HT1080 (cell line): ENCODE results near the gene SUCLG2. TPM values are rescaled to one million over a fixed set of nuclear protein-coding genes. Genes with fewer than 3 reads are reported as not detected.

Experiments used
- DNase-seq: peaks from one replicate; pipeline ENCODE4 v3.0.0-alpha.2; 2015; ENCODE audit warnings: low read depth
- polyA plus RNA-seq, 2 experiments: library from polyadenylated mRNA; depleted of rRNA; stranded (reverse); fragments of >200 nt; gene quantifications; 2 replicates each; pipeline ENCODE4 v1.2.3, GENCODE V29; 2015
- total RNA-seq: library from RNA; depleted of rRNA; stranded (reverse); fragments of >200 nt; shearing (Covaris generic); gene quantifications from 2 replicates; pipeline ENCODE4 v1.2.3, GENCODE V29; 2014; rRNA removed

The SUCLG2 gene
- 44.2 and 45.0 TPM in 2 replicates for total RNA-seq
- polyA plus RNA-seq (2015; cell fraction: cytosol; rRNA removed): 71.1 and 97.7 TPM in 2 replicates
- polyA plus RNA-seq (2015; cell fraction: nucleus; rRNA removed): 81.0 and 83.0 TPM in 2 replicates

- peak; percentile 84 for DNase-seq
Observed at GRCh38 chr3:67654099-67654843, at the start of gene SUCLG2. SUCLG2 (minus strand) TSS chr3:67654612; CDS start chr3:67654586, 26 bp downstream.

- DNase-seq: no peak
Observed at GRCh38 chr3:67700596-67700995, 46.2 kb upstream of the SUCLG2 start.

- no peak for DNase-seq
Observed at GRCh38 chr3:67699882-67700281, 45.5 kb upstream of the SUCLG2 start.

GRCh38 chr3:67692621-67693020 lies 38.2 kb upstream of the SUCLG2 start:
- no peak for DNase-seq

GRCh38 chr3:67691926-67692325 lies 37.5 kb upstream of the SUCLG2 start:
- DNase-seq: no peak

- no peak for DNase-seq
Observed at GRCh38 chr3:67691207-67691606, 36.8 kb upstream of the SUCLG2 start.

GRCh38 chr3:67689806-67690205 lies 35.4 kb upstream of the SUCLG2 start:
- DNase-seq: no peak

GRCh38 chr3:67688231-67688630 lies 33.8 kb upstream of the SUCLG2 start:
- DNase-seq: no peak

- DNase-seq: no peak
Observed at GRCh38 chr3:67686069-67686468, 31.7 kb upstream of the SUCLG2 start.

- no peak for DNase-seq
Observed at GRCh38 chr3:67685499-67685898, 31.1 kb upstream of the SUCLG2 start.

- DNase-seq: no peak
Observed at GRCh38 chr3:67684211-67684610, 29.8 kb upstream of the SUCLG2 start.

GRCh38 chr3:67683522-67683921 lies 29.1 kb upstream of the SUCLG2 start:
- no peak for DNase-seq

- DNase-seq: no peak
Observed at GRCh38 chr3:67678665-67679064, 24.3 kb upstream of the SUCLG2 start.

GRCh38 chr3:67674055-67674454 lies 19.6 kb upstream of the SUCLG2 start:
- no peak for DNase-seq

- no peak for DNase-seq
Observed at GRCh38 chr3:67662733-67663132, 8.3 kb upstream of the SUCLG2 start.

GRCh38 chr3:67661089-67661488 lies 6.7 kb upstream of the SUCLG2 start:
- DNase-seq: no peak

- no peak for DNase-seq
Observed at GRCh38 chr3:67657192-67657591, 2.8 kb upstream of the SUCLG2 start.

- no peak for DNase-seq
Observed at GRCh38 chr3:67656614-67657013, 2.2 kb upstream of the SUCLG2 start.

GRCh38 chr3:67655364-67656121 lies 1.1 kb upstream of the SUCLG2 start:
- peak; percentile 34 for DNase-seq

GRCh38 chr3:67654844-67655177 lies 399 bp upstream of the SUCLG2 start:
- no peak for DNase-seq

GRCh38 chr3:67653425-67654098 lies 850 bp downstream of the SUCLG2 start:
- DNase-seq: peak; percentile 49

- no peak for DNase-seq
Observed at GRCh38 chr3:67650084-67650483, 4.3 kb downstream of the SUCLG2 start.
